HCT116 (cell line): ENCODE data around the gene ZCCHC2.

Experiments used
- CBX3 ChIP-seq: IDR thresholded peaks from 2 replicates; pipeline ENCODE4 v1.6.1; 2012; ENCODE audit warnings: low read depth
- ELF1 ChIP-seq: IDR thresholded peaks from 2 replicates; pipeline ENCODE4 v1.6.1; 2012; ENCODE audit warnings: low read depth, borderline replicate concordance
- EZH2 ChIP-seq: fragments of 200-600 bp; sonication (generic); IDR thresholded peaks from 2 replicates; pipeline ENCODE4 v1.6.1; 2017; ENCODE audit warnings: antibody characterized with exemption, mixed run types
- POLR2A ChIP-seq: IDR thresholded peaks from 2 replicates; pipeline ENCODE4 v1.7.0; 2011; ENCODE audit warnings: borderline replicate concordance; ENCODE audit not compliant: insufficient read depth, insufficient read length; ENCODE audit errors: extremely low read depth
- POLR2AphosphoS5 ChIP-seq: IDR thresholded peaks from 2 replicates; pipeline ENCODE4 v1.6.1; 2011; ENCODE audit warnings: mild to moderate bottlenecking, low read depth, low read length, moderate library complexity
- TCF7L2 ChIP-seq: IDR thresholded peaks from 2 replicates; pipeline ENCODE4 v1.7.0; 2011; ENCODE audit warnings: borderline replicate concordance, inconsistent platforms; ENCODE audit not compliant: insufficient read depth, insufficient read length; ENCODE audit errors: extremely low read depth
- YY1 ChIP-seq: IDR thresholded peaks from 2 replicates; pipeline ENCODE4 v1.6.1; 2011; ENCODE audit warnings: low read length, low read depth, moderate library complexity, mild to moderate bottlenecking; ENCODE audit not compliant: insufficient replicate concordance; ENCODE audit errors: extremely low read depth
- TF ChIP-seq, protein P1 (sequence below), 3 experiments: fragments of 200-600 bp in 1 of 3; sonication (generic) in 1 of 3; IDR thresholded peaks in 2 of 3; conservative IDR thresholded peaks in 1 of 3; 2 replicates each; pipeline ENCODE4 v1.5.1; 2012 to 2017; ENCODE audit warnings: low read depth in 2 of 3, low read length in 2 of 3, antibody characterized with exemption in 1 of 3, borderline replicate concordance in 1 of 3, control low read depth in 1 of 3, mild to moderate bottlenecking in 1 of 3, mixed read lengths in 1 of 3, mixed run types in 1 of 3, moderate library complexity in 1 of 3; ENCODE audit not compliant: insufficient read depth in 1 of 3
- TF ChIP-seq, protein P2 (sequence below): IDR thresholded peaks from 2 replicates; pipeline ENCODE4 v1.6.1; 2012

- TF ChIP-seq POLR2AphosphoS5 (no peak), ELF1 (no peak), YY1 (no peak), POLR2A (no peak), CBX3 (no peak), EZH2 (no peak), TCF7L2 (no peak)
- TF ChIP-seq, protein P1, sequence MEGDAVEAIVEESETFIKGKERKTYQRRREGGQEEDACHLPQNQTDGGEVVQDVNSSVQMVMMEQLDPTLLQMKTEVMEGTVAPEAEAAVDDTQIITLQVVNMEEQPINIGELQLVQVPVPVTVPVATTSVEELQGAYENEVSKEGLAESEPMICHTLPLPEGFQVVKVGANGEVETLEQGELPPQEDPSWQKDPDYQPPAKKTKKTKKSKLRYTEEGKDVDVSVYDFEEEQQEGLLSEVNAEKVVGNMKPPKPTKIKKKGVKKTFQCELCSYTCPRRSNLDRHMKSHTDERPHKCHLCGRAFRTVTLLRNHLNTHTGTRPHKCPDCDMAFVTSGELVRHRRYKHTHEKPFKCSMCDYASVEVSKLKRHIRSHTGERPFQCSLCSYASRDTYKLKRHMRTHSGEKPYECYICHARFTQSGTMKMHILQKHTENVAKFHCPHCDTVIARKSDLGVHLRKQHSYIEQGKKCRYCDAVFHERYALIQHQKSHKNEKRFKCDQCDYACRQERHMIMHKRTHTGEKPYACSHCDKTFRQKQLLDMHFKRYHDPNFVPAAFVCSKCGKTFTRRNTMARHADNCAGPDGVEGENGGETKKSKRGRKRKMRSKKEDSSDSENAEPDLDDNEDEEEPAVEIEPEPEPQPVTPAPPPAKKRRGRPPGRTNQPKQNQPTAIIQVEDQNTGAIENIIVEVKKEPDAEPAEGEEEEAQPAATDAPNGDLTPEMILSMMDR (IDR thresholded peaks at IDR 0.05 in 2 of 3, conservative IDR thresholded peaks at IDR 0.05 in 1 of 3; ENCODE audit: borderline replicate concordance in 1 of 3, insufficient read depth in 1 of 3, low read depth in 2 of 3, low read length in 2 of 3), result no peak
- TF ChIP-seq, protein P2, sequence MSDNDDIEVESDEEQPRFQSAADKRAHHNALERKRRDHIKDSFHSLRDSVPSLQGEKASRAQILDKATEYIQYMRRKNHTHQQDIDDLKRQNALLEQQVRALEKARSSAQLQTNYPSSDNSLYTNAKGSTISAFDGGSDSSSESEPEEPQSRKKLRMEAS, result no peak
These were observed 29.2 kb downstream of the ZCCHC2 start for GRCh38 chr18:62551972-62552513.
